Stimulated activated naive CD8-positive, alpha-beta T cell treated with anti-CD3 and anti-CD28 coated beads, Interleukin-15, Interleukin-2, amounts not matched to agents 100 U/mL and 50 U/mL, for 24 hours (primary cell): Measurements from ENCODE around the gene DDX52.
"Not testable (repeated sequence)": the region's sequence is repeated elsewhere in the genome, so short reads cannot be mapped to it uniquely, and the experiment has no call there.

Experiments
- ATAC-seq: fragments of 150-1000 bp; cut with Tn5 transposase; one replicate; pipeline ENCODE4 v1.10.0; 2021
- DNase-seq: peaks from one replicate; pipeline ENCODE4 v3.0.0; 2021

DDX52 gene, protein sequence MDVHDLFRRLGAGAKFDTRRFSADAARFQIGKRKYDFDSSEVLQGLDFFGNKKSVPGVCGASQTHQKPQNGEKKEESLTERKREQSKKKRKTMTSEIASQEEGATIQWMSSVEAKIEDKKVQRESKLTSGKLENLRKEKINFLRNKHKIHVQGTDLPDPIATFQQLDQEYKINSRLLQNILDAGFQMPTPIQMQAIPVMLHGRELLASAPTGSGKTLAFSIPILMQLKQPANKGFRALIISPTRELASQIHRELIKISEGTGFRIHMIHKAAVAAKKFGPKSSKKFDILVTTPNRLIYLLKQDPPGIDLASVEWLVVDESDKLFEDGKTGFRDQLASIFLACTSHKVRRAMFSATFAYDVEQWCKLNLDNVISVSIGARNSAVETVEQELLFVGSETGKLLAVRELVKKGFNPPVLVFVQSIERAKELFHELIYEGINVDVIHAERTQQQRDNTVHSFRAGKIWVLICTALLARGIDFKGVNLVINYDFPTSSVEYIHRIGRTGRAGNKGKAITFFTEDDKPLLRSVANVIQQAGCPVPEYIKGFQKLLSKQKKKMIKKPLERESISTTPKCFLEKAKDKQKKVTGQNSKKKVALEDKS

DNA sequence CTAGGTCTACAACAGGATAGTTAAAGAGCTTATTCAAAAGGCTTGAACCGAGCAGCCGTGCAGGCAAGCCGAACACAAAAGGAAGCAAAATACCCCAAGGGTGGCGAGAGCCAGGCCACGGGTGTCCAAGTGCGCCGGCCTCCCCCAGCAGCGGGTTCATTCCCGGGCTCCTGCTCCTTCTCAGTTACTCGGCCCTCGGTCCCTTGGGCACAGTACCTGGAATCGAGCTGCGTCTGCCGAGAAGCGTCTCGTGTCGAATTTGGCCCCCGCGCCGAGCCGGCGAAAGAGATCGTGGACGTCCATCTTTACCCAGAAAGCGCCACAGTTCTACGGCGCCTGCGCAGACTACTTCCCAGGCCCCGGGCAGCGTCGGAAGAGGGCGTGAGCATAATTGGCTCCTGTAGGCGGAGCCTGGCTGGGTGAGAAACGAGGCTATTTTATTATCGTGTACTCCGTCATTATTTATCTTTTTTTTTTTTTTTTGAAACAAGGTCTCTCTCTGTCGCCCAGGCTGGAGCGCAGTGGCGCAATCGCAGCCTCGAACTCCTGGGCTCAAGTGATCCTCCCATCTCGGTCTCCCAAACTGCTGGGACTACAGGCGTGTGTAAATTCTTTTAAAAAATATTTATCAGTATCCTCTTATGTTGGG is at the start of gene DDX52:
TSS of gene DDX52 (minus strand) at position 329 of the 649 bp plus-strand sequence. CDS start at position 303, 26 bp downstream.
- DNase-seq (peak; percentile 89), ATAC-seq (peak; percentile 93)

- no peak for ATAC-seq
- DNase-seq, result no peak
These were observed 48.6 kb upstream of the DDX52 start for GRCh38 chr17:37691807-37692206.

- no peak for ATAC-seq
These were observed 46.1 kb upstream of the DDX52 start for GRCh38 chr17:37689317-37689716.

DNA sequence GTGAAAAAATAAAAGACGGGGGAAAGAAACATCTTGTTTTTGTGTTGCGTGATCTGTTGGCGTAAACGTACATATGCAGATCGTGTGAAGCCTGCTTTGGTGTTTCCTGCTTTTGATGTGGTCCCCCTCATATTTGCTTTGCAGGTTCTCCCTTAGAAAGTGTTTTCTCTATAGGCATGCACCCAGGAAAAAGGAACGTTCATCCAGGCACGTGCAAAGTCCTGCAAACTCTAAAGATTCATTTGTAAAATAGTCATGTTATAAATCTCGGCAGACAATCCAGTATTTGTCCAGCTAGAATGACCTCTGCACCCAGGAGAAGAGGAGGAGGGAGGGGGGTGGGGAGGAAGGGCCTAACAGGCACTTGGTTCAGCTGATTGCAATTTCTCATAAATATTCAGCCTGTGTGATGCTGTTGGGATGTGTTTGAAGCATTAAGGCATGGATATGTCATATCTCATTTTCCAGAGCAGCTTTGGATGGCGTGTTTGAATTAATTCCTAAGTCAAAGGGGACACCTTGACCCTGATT is 40.3 kb upstream of the DDX52 start:
- no peak for ATAC-seq
- DNase-seq, result no peak

More at GRCh38 chr17:37689317-37689716, 46.1 kb upstream of the DDX52 start:
- no peak for DNase-seq

DNA sequence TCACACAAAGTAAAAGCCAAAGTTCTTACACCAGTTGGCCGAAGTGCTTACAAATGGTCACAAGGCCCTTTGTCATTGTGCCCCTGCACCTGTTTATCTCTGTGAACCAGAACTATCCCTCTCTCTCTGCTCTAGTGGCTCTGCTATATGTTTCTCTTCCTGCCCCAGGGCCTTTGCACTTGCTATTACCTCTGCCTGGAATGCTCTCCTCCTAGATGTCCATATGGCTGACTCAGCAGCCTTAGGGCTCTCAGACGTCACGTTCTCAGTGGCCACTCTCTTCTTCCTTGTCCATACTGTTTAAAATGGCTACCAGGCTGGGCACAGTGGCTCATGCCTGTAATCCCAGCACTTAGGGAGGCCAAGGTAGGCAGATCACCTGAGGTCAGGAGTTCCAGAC is 38.8 kb upstream of the DDX52 start:
- ATAC-seq, result no peak

DNA sequence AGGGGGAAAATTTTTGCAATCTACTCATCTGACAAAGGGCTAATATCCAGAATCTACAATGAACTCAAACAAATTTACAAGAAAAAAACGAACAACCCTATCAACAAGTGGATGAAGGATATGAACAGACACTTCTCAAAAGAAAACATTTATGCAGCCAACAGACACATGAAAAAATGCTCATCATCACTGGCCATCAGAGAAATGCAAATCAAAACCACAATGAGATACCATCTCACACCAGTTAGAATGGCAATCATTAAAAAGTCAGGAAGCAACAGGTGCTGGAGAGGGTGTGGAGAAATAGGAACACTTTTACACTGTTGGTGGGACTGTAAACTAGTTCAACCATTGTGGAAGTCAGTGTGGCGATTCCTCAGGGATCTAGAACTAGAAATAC is 36.7 kb upstream of the DDX52 start:
- ATAC-seq, DNase-seq: not testable (repeated sequence)

More for the DNA sequence above, 38.8 kb upstream of the DDX52 start:
- no peak for DNase-seq

DNA sequence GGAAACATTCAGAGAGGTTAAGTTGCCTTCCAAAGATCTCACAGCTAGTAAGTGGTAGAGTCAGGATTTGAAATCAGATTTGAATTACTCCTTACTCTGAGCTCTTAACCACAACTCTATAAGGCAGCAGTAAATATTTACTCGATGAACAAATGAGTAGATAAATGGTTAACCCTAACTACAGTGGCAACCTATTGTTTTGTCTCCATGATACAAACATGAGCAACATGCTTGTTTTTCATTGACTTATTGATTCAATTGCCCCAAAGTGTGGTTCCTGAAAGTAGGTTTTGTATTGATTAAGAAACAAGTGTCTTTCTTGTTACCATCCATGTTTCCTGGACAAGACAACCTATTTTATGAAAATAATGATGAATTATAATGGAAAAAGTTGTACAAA is 34.8 kb upstream of the DDX52 start:
- no peak for DNase-seq
- no peak for ATAC-seq

DNA sequence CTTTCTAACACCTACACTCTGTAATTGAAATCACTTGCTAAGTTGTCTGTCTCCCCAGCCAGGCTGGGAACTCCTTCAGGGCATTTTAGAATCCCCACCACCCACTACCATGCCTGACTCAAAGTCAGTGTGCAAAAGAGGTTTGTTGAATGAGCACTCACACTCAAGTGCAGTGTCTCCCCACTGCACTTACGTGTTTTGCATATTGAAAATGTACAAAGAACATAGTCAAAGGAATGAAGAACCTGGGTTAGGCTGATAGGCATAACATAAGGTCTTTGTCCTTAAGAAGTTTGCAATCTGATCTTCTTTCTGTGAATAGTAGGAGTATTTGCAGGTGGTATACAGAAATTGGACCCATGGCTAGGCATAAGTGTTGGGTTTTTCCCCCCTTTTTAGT is 33.8 kb upstream of the DDX52 start:
- no peak for ATAC-seq
- DNase-seq, result no peak

DNA sequence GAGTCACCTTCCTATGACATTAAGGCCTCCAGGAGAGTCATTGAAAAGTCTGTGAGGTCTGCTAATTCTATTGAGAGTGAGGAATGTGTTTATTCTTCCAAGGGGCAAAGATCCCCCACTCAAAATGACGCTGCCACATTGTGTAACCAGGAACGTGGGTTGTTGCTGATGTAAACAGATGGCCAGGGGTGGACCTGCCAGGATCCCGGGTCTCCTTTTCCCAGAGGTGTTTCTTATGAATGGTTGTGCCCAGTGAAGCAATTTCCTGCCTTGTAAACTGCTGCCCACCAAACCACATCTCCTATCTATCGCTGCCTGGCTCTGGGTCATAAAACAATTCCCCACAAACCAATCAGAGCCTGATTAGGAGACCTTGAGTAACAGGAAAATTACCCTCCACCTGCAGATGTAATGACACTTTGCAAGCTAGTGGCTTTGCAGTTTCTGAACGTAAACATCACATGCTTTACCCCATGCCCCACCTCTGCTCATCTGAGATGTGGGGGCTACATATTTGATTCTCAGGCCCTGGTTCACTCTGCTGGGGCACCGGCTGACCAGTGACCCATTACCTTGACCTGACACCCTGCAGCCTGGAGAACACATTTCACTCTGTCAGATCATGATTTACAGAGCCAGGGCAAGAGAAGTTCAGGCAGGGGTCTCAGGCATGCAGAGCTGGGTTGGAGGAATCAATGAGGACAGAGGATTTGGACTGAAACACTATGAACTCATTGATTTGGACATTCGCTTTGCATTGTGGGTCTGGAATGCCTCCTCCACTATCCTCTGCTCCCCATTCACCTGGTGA is 33.1 kb upstream of the DDX52 start:
- ATAC-seq, result no peak

GRCh38 chr17:37674511-37674910 is 31.3 kb upstream of the DDX52 start:
- DNase-seq (no peak), ATAC-seq (no peak)

More for the DNA sequence above, 33.1 kb upstream of the DDX52 start:
- no peak for DNase-seq

DNA sequence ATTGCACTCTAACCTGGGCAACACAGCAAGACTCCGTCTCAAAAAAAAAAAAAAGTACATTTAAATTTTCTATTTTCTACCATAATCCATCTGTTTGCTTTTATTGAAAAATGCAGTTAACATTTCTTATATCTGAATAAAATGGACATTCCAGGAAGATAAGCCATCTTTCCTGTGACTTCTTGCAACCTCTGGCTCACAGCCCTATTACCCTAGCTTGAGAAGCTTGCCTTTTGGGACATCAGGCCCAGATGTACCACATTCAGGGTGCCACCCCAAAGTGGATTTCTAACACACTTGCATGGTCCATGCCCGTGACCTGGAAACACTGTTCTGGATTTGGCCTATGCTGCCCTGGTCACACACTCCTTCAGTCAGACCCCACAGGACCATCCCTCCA is 30.1 kb upstream of the DDX52 start:
- ATAC-seq (no peak), DNase-seq (no peak)

DNA sequence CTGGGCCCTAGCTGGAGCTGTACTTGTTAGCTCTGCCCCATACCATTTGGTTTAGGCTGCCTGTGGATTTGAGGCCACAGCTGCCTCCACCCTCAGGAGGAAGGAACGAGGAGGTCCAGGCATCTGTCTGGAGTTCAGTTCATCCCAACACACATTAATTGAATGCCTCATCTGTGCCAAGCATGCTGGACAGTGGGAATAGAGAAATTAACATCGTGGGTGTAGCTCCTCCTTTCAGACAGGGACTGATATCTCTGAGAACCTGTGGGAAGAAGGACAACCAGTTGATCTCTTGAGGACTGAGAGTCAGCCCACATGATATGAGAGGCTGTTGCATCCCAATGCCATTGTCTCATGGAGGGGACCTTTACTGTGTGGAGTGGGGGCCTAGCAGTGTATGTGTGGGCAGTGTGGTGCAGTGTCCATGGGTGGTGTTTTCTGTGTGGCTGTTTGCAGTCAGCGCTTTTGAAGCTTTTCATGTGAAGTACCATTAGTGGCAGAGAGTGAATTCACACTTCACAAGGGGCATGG is 29.4 kb upstream of the DDX52 start:
- no peak for ATAC-seq
- no peak for DNase-seq

DNA sequence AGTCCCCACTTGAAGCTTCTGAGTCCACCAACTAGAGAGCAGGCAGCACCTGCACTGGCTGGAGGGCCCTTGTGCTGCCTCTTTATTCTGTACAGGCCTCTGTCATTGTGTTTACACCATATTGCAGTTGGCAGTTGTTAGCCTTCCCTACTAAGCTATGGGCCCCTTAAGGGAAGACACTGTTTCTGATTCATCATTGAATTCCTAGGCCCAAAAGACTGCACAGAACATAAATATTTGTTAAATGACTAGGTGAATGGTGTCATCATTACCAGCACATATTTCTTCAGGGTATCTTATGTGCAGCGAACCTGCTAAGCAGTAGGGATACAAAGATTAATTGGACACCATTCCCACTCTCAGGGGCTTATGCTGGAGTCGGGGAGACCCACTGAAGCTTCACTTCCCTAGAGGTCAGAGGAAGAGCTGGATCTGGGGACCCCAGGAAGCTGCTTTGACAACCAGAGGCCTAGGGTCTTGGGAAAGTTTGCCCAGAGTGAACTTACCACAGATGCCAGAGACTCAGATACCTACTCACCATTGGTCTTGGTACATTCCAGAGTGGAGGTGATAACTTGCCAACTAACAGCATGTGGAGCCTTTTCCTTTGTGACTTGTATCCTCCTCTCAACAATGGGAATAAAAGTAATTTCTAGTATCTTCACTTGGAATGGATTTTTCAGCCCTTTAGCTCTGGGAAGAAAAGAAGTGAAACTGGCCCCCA is 28.7 kb upstream of the DDX52 start:
- ATAC-seq, result no peak
- DNase-seq, result no peak

DNA sequence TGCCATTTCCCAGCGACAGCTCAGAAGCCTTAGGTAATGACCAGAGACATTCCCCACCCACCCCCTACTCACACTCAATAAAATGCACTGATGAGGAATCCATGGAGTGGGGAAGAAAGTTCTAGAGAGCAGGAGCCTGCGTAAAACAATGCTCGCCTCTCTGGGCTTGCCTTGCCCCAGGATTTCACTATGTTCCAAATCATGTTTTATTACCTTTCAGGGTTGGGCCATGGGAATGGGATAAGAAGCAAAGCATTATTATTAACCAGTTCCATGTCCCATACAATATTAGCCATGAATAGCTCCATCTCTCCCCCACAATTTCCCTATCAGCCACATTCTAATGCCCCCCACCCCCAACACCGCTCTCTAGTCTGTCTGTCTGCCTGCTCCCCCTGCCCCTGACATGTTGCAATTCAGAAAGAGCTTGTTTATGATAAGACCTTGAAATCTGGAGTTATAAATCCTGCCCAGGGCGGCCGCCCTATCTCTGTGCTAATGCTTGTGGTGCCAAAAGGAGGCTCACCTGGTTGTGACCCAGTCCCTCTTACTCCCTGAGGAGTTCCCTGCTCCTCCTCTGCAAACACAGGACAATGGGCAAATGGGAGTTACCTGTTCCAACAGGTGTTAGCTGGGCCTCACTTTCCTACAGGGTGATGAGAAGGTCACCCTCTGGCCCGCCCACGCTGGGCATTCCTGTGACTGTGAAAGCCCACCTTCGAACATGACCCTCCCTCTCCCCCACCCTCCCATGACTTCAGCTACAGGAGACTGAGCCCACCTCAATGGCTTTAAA is 28.0 kb upstream of the DDX52 start:
- ATAC-seq, result no peak
- DNase-seq, result no peak

- no peak for DNase-seq
These were observed 23.8 kb upstream of the DDX52 start for GRCh38 chr17:37667039-37667438.

DNA sequence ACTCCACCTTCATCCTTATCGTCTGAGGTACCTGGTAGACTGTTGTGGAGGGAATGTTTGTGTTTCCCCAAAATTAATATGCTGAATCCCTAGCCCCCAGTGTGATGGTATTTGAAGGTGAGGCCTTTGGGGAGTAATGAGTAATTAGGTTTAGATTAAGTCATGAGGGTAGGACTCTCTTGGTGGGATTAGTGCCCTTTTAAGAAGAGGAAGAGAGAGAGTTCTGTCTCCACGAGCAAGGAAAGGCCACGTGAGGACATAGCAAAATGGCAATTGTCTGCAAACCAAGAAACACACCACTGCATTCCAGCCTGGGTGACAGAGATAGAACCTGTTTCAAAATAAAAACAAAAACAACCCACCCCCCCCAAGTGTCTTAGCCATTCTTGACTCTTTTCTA is 21.0 kb upstream of the DDX52 start:
- ATAC-seq (no peak), DNase-seq (no peak)

More at GRCh38 chr17:37667039-37667438, 23.8 kb upstream of the DDX52 start:
- no peak for ATAC-seq

- DNase-seq (no peak), ATAC-seq (no peak)
These were observed 19.1 kb upstream of the DDX52 start for GRCh38 chr17:37662353-37662752.

DNA sequence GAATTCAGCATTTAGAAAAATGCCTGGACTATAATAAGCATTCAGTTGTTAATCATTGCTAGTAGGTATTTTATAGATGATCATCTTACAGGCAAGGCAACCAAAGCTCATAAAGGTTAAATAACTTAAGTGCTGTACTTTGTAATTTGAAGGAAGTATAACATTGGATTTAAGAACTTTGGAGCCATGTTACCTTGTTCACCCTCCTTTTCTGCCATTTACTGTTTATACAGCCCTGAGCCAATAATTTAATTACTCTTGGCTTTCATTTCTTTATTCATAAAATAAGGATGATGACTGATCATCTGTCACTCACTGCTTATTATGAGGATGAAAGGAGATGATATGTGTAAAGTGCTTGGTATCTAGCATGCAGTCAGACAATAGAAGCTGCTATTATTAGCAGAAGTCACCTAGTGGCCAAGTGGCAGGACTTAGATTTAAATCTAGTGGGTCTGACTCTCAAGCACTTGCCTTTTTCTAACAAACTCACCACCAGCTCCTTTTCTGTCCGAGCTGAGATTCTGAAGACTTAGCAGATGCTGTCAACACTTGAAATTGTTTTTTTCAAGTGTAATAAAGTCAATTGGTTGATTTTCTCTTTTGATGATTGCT is 18.3 kb upstream of the DDX52 start:
- ATAC-seq (no peak), DNase-seq (no peak)

GRCh38 chr17:37659925-37660324 is 16.7 kb upstream of the DDX52 start:
- DNase-seq, result no peak

DNA sequence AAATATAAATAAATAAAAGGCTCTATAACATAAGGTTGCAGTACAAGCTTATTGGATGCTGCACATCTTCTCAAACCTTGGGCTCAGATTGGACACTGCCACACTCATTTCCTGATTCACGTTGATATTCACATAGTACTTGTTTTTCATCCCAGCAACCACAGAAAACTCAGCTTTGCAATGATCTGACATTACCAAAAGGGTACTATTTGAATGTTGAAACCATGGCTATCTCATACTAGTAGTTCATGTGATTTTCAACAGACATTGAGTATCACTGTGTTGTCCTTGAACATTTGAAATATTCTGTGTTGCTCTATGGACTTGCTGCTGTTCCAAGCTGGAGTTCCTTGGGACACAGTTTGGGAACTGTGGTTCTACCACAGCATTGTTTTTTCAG is 14.0 kb upstream of the DDX52 start:
- ATAC-seq (no peak), DNase-seq (no peak)

More at GRCh38 chr17:37659925-37660324, 16.7 kb upstream of the DDX52 start:
- no peak for ATAC-seq
